ENCODE data around the gene MOV10. TPM values are rescaled to one million over a fixed set of nuclear protein-coding genes. Genes with fewer than 3 reads are reported as not detected.
"Not testable (repeated sequence)": the region's sequence is repeated elsewhere in the genome, so short reads cannot be mapped to it uniquely, and the experiment has no call there.

The MOV10 gene
- total and polyA plus RNA-seq, 2 donors (not counting 1 experiment from before 2014, with no cell fraction given), result 31.0 to 46.2 TPM

- Mint-ChIP-seq H3K27ac (no peak overlapping the region), H3K4me1 (peaks cover 14% of the 10 kb centered on the region), H3K4me3 (no peak overlapping the region), H3K27me3 (peaks cover 36% of the 10 kb centered on the region), H3K9me3 (ENCODE audit: insufficient read depth) (no peaks in the 10 kb centered on the region)
- Histone ChIP-seq H3K4me3 (ENCODE audit: control extremely low read depth in 1 of 5, extremely low read depth in 1 of 5, insufficient read depth in 1 of 5, low read depth in 2 of 5, low read length in 4 of 5) (no peak overlapping the region), H3K27me3 (replicated peaks in 1 of 4; ENCODE audit: control extremely low read depth in 1 of 4, control insufficient read depth in 3 of 4, insufficient read depth in 4 of 4, low read length in 3 of 4) (peaks cover 0 to 22% (median 12%) of the 10 kb centered on the region in 4 experiments), H3K36me3 (replicated peaks in 1 of 2; ENCODE audit: control extremely low read depth in 1 of 2, control insufficient read depth in 1 of 2, extremely low read depth in 1 of 2, insufficient read depth in 2 of 2, low read length in 1 of 2) (no peaks in the 10 kb centered on the region), H3K4me1 (ENCODE audit: control insufficient read depth in 2 of 2, insufficient read depth in 2 of 2, low read length in 2 of 2) (peaks cover 8 to 18% of the 10 kb centered on the region in 2 donors), H4K20me1 (ENCODE audit: control insufficient read depth, insufficient read depth, low read length, poor library complexity, severe bottlenecking) (no peaks in the 10 kb centered on the region), H3K27ac (ENCODE audit: low read length in 2 of 2) (no peak overlapping the region), H2AFZ (ENCODE audit: insufficient read depth, low read depth, low read length, poor library complexity, severe bottlenecking) (peak overlapping the region; percentile 16), H3K4me2 (replicated peaks; ENCODE audit: low read depth, low read length, poor library complexity, severe bottlenecking) (peak overlapping the region; percentile 19), H3K9ac (ENCODE audit: low read length) (no peak overlapping the region), H3K79me2 (ENCODE audit: control insufficient read depth, insufficient read depth, low read length) (no peaks in the 10 kb centered on the region), H3K9me3 (ENCODE audit: control extremely low read depth in 1 of 3, control insufficient read depth in 2 of 3, insufficient read depth in 1 of 3, low read length in 2 of 3) (no peaks in the 10 kb centered on the region)
- ChIA-PET CTCF (interaction anchor here (1.2 to 9.7 kb wide), 2 partner anchors 319 to 351 kb away, joined by 3 to 109 read pairs; partner anchors contain the start of gene LRIG2), POLR2A (no interaction called here)
- TF ChIP-seq CTCF (IDR thresholded peaks at IDR 0.05) (no peak), EZH2 (IDR thresholded peaks at IDR 0.05; ENCODE audit: borderline replicate concordance, insufficient read depth, low read depth, low read length, poor library complexity, severe bottlenecking) (no peak)
- DNase-seq (peak; percentile 20), ATAC-seq (ENCODE audit: low read depth) (no peak)
- 26% methylated on average over 32 of the region's 35 CpGs for WGBS (ENCODE audit: insufficient coverage)
- intact Hi-C loops (cut with micrococcal nuclease), result no loop called here
These were observed 48.4 kb downstream of the MOV10 start for GRCh38 chr1:112722601-112723510.

- H3K4me1 Mint-ChIP-seq, result peaks cover 14% of the 10 kb centered on the region
- H2AFZ ChIP-seq (ENCODE audit: insufficient read depth, low read depth, low read length, poor library complexity, severe bottlenecking), result no peak overlapping the region
- no peak overlapping the region for H3K27ac Mint-ChIP-seq
- H3K4me1 ChIP-seq (ENCODE audit: control insufficient read depth in 2 of 2, insufficient read depth in 2 of 2, low read length in 2 of 2), result peaks cover 7 to 13% of the 10 kb centered on the region in 2 donors
- CTCF ChIA-PET, result interaction anchor here (0.9 kb wide), 1 partner anchor 14 kb away, joined by 4 read pairs; no protein-coding TSS in a partner anchor
- no peak for ATAC-seq (ENCODE audit: low read depth)
- no peak overlapping the region for H3K9ac ChIP-seq (ENCODE audit: low read length)
- no peak for DNase-seq
- H3K27me3 Mint-ChIP-seq, result peaks cover 35% of the 10 kb centered on the region
- H3K9me3 Mint-ChIP-seq (ENCODE audit: insufficient read depth), result no peaks in the 10 kb centered on the region
- H3K4me3 ChIP-seq (ENCODE audit: control extremely low read depth in 1 of 5, extremely low read depth in 1 of 5, insufficient read depth in 1 of 5, low read depth in 2 of 5, low read length in 4 of 5), result no peak overlapping the region
- H3K9me3 ChIP-seq (ENCODE audit: control extremely low read depth in 1 of 3, control insufficient read depth in 2 of 3, insufficient read depth in 1 of 3, low read length in 2 of 3), result no peaks in the 10 kb centered on the region
- no peak overlapping the region for H3K4me3 Mint-ChIP-seq
- intact Hi-C loops (cut with micrococcal nuclease), result no loop called here
- H3K4me2 ChIP-seq (replicated peaks; ENCODE audit: low read depth, low read length, poor library complexity, severe bottlenecking), result no peak overlapping the region
- WGBS (ENCODE audit: insufficient coverage), result 75% methylated on average over 6 of the region's 8 CpGs
- POLR2A ChIA-PET, result no interaction called here
- no peaks in the 10 kb centered on the region for H3K36me3 ChIP-seq (replicated peaks in 1 of 2; ENCODE audit: control extremely low read depth in 1 of 2, control insufficient read depth in 1 of 2, extremely low read depth in 1 of 2, insufficient read depth in 2 of 2, low read length in 1 of 2)
- H4K20me1 ChIP-seq (ENCODE audit: control insufficient read depth, insufficient read depth, low read length, poor library complexity, severe bottlenecking), result no peaks in the 10 kb centered on the region
- no peak overlapping the region for H3K27ac ChIP-seq (ENCODE audit: low read length in 2 of 2)
- peaks cover 0 to 21% (median 12%) of the 10 kb centered on the region in 4 experiments for H3K27me3 ChIP-seq (replicated peaks in 1 of 4; ENCODE audit: control extremely low read depth in 1 of 4, control insufficient read depth in 3 of 4, insufficient read depth in 4 of 4, low read length in 3 of 4)
- no peak for TF ChIP-seq CTCF (IDR thresholded peaks at IDR 0.05)
- TF ChIP-seq EZH2 (IDR thresholded peaks at IDR 0.05; ENCODE audit: borderline replicate concordance, insufficient read depth, low read depth, low read length, poor library complexity, severe bottlenecking), result no peak
- H3K79me2 ChIP-seq (ENCODE audit: control insufficient read depth, insufficient read depth, low read length), result no peaks in the 10 kb centered on the region
These were observed 49.0 kb downstream of the MOV10 start for GRCh38 chr1:112723511-112723839.

- H2AFZ ChIP-seq (ENCODE audit: insufficient read depth, low read depth, low read length, poor library complexity, severe bottlenecking); ATAC-seq (ENCODE audit: low read depth); intact Hi-C loops (cut with micrococcal nuclease); H3K79me2 ChIP-seq (ENCODE audit: control insufficient read depth, insufficient read depth, low read length); H4K20me1 ChIP-seq (ENCODE audit: control insufficient read depth, insufficient read depth, low read length, poor library complexity, severe bottlenecking); H3K4me3 ChIP-seq (ENCODE audit: control extremely low read depth in 1 of 5, extremely low read depth in 1 of 5, insufficient read depth in 1 of 5, low read depth in 2 of 5, low read length in 4 of 5); DNase-seq; H3K9me3 ChIP-seq (ENCODE audit: control extremely low read depth in 1 of 3, control insufficient read depth in 2 of 3, insufficient read depth in 1 of 3, low read length in 2 of 3); H3K9me3 Mint-ChIP-seq (ENCODE audit: insufficient read depth); H3K4me3 Mint-ChIP-seq; H3K27ac ChIP-seq (ENCODE audit: low read length in 2 of 2); H3K4me1 ChIP-seq (ENCODE audit: control insufficient read depth in 2 of 2, insufficient read depth in 2 of 2, low read length in 2 of 2); H3K4me1 Mint-ChIP-seq; H3K27ac Mint-ChIP-seq; H3K9ac ChIP-seq (ENCODE audit: low read length); H3K36me3 ChIP-seq (replicated peaks in 1 of 2; ENCODE audit: control extremely low read depth in 1 of 2, control insufficient read depth in 1 of 2, extremely low read depth in 1 of 2, insufficient read depth in 2 of 2, low read length in 1 of 2); POLR2A ChIA-PET; H3K4me2 ChIP-seq (replicated peaks; ENCODE audit: low read depth, low read length, poor library complexity, severe bottlenecking): not testable (repeated sequence)
- CTCF ChIA-PET, result interaction anchor here (0.9 kb wide), 1 partner anchor 15 kb away, joined by 4 read pairs; no protein-coding TSS in a partner anchor
- peaks cover 30% of the 10 kb centered on the region for H3K27me3 Mint-ChIP-seq
- no CpG with 5 or more reads among the region's 4 CpGs for WGBS (ENCODE audit: insufficient coverage)
- peaks cover 0 to 17% (median 10%) of the 10 kb centered on the region in 4 experiments for H3K27me3 ChIP-seq (replicated peaks in 1 of 4; ENCODE audit: control extremely low read depth in 1 of 4, control insufficient read depth in 3 of 4, insufficient read depth in 4 of 4, low read length in 3 of 4)
These were observed 49.8 kb downstream of the MOV10 start for GRCh38 chr1:112724240-112724639.
